Adrenal gland (tissue), 5 donors: ENCODE data around the gene PRSS56.

Experiments
- CTCF ChIP-seq, 6 experiments: fragments of 450-650 bp in 4 of 6; fragments of 200-600 bp in 2 of 6; sonication (generic) in 1 of 6; IDR thresholded peaks; 1 replicate in 5 of 6; 2 replicates in 1 of 6; pipeline versions ENCODE4 v1.5.1 to v1.8.0; 2016 to 2021; ENCODE audit warnings: antibody characterized with exemption in 6 of 6, mild to moderate bottlenecking in 2 of 6, moderate library complexity in 1 of 6
- POLR2A ChIP-seq, 2 donors: fragments of 450-650 bp; IDR thresholded peaks; one replicate each; pipeline ENCODE4 v1.6.1; 2017; ENCODE audit warnings: antibody characterized with exemption in 2 of 2, mild to moderate bottlenecking in 2 of 2, moderate library complexity in 1 of 2
- donor health status: DM: no; HTN: no; CAD: no.

- no peak for TF ChIP-seq POLR2A (IDR thresholded peaks at IDR 0.05)
- no peak for TF ChIP-seq CTCF (IDR thresholded peaks at IDR 0.05)
Observed at GRCh38 chr2:232476045-232476444, 44.1 kb upstream of the PRSS56 start.
